ENCODE measurements around the gene RAB17. TPM values are rescaled to one million over a fixed set of nuclear protein-coding genes. Genes with fewer than 3 reads are reported as not detected.

RAB17 gene, protein sequence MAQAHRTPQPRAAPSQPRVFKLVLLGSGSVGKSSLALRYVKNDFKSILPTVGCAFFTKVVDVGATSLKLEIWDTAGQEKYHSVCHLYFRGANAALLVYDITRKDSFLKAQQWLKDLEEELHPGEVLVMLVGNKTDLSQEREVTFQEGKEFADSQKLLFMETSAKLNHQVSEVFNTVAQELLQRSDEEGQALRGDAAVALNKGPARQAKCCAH
- total RNA-seq (2021; fragmentation: NEBNext Ultra II Directional; extraction: Animal tissue kit (Norgen Biotek cat#: 25700)) (83.4 and 83.8 TPM in 2 replicates), polyA plus RNA-seq (2011; rRNA removed) (42.6 and 61.3 TPM in 2 replicates), polyA minus RNA-seq (2011; rRNA and poly(A)+ RNA removed) (46.1 and 50.2 TPM in 2 replicates)
- 101 TPM for polyA plus RNA-seq (2011; cell fraction: cytosol; rRNA removed)
- 167 TPM for polyA plus RNA-seq (2011; cell fraction: nucleus; rRNA removed)
- 84.7 to 102 TPM (median 94.1 TPM) in 4 replicates for polyA plus RNA-seq (2012, experiment 1 of 2)
- polyA plus RNA-seq (2012, experiment 2 of 2): 63.0 TPM
- polyA plus RNA-seq (2013, experiment 1 of 2): 232 TPM
- 228 TPM for polyA plus RNA-seq (2013, experiment 2 of 2)
- polyA minus RNA-seq (2011; cell fraction: cytosol; rRNA and poly(A)+ RNA removed): 25.8 TPM
- polyA minus RNA-seq (2011; cell fraction: nucleus; rRNA and poly(A)+ RNA removed): 47.1 TPM
- long read RNA-seq, experiment 1, transcript RAB17-201 (6 exons, 1,966 nt): major isoform, 12 of 45 reads
- long read RNA-seq, experiment 1, transcript RAB17-209 (2 exons, 937 nt): minor isoform, 8 of 45 reads
- long read RNA-seq, experiment 1, partial matches to known transcripts: 5 of 45 reads
- long read RNA-seq, experiment 1, other reads (novel, unspliced or antisense): 13 of 45 reads
- long read RNA-seq, experiment 2, transcript RAB17-202 (5 exons, 1,792 nt): minor isoform, 22 of 133 reads
- long read RNA-seq, experiment 2, transcript RAB17-201 (6 exons, 1,966 nt): major isoform, 62 of 133 reads
- long read RNA-seq, experiment 2, partial matches to known transcripts: 1 of 133 reads
- long read RNA-seq, experiment 2, other reads (novel, unspliced or antisense): 43 of 133 reads

DNA sequence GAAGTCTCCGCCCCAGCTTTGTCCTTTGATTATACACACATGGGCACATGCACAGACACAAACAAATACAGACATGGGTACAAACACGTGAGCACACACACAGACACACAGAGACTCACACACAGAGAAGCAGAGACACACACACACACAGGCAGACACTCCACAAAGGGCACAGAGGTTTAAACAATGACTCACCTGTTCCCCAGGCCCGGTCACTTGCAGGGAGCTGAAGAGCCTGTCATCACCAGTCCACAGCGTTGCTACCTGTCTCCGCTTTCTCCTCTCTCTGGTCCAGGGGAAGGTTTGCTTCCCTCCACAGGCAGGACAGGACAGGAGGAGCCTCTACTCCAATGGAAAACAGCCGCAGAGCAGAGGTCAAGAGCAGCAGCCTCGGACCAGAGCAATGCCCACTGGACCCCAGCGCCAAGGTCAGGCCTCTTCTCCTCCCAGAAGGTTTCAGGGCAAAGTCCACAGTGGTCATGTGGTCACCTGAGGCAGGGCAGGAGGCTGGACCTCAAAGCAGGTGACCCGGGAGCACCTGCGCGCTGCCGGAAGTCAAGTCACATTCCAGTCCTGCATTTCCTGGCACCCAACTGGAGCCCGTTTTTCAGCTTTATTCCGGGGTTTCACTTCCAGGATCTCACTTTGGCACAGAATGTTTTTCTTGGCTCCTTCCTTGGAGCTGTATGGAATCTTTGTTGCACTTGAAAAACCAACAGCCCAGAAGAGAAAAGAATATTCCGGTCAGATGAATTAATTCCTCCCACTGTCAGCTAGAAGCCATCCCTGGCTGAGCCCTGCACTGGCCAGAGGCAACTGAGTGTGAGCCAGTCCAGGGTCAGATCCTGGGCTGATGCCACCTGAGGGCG is at the start of gene RAB17:
RAB17 (minus strand) TSS at position 463 of the 869 bp plus-strand sequence. CDS start 4,580 bp downstream, outside the sequence.
- Histone ChIP-seq H2AFZ (ENCODE audit: low read length) (no peak within 1 kb of the TSS), H2BK15ac (ENCODE audit: low read length) (peak within 1 kb of the TSS; percentile 19; the same call in 1 of the 2 replicates), H2BK20ac (ENCODE audit: low read length) (peak within 1 kb of the TSS; percentile 87), H3K4me3 (ENCODE audit: extremely low read depth in 1 of 4, insufficient read depth in 2 of 4, low read depth in 3 of 4, low read length in 4 of 4) (peak within 1 kb of the TSS; percentile 45 to 59 (median 58)), H3K9me3 (ENCODE audit: insufficient read depth in 2 of 2, low read depth in 1 of 2, low read length in 1 of 2) (no peaks in the 10 kb centered on the region), H3K4me1 (replicated peaks in 1 of 4; ENCODE audit: control insufficient read depth in 3 of 4, insufficient read depth in 4 of 4, low read length in 3 of 4) (peaks cover 19 to 62% (median 33%) of the 10 kb centered on the region in 4 experiments), H3K27ac (ENCODE audit: low read depth, low read length) (peak within 1 kb of the TSS; percentile 25; the same call in 1 of the 2 replicates), H3K9ac (replicated peaks in 1 of 4; ENCODE audit: extremely low read depth in 1 of 4, low read depth in 3 of 4, low read length in 3 of 4) (peak within 1 kb of the TSS in 1 of 4 experiments; percentile 73; a peak in 3 of 7 replicates), H3K23me2 (ENCODE audit: low read depth, low read length) (peaks cover 4% of the 10 kb centered on the region), H4K20me1 (replicated peaks in 1 of 2; ENCODE audit: control insufficient read depth in 1 of 2, insufficient read depth in 2 of 2, low read length in 2 of 2) (no peaks in the 10 kb centered on the region), H2BK12ac (ENCODE audit: low read depth, low read length) (peak within 1 kb of the TSS; percentile 70; the same call in 1 of the 2 replicates), H3K4me2 (ENCODE audit: insufficient read depth in 1 of 2, low read depth in 2 of 2, low read length in 2 of 2) (peak within 1 kb of the TSS; percentile 68 to 95), H3K27me3 (replicated peaks in 1 of 4; ENCODE audit: control insufficient read depth in 3 of 4, extremely low read depth in 1 of 4, insufficient read depth in 3 of 4, low read length in 3 of 4) (no peaks in the 10 kb centered on the region), H4K91ac (replicated peaks; ENCODE audit: insufficient read length, low read length) (peak within 1 kb of the TSS; percentile 95), H3K23ac (ENCODE audit: insufficient read length) (no peak within 1 kb of the TSS), H3K36me3 (ENCODE audit: control insufficient read depth in 2 of 4, insufficient read depth in 4 of 4, low read length in 3 of 4) (no peaks in the 10 kb centered on the region), H3K56ac (replicated peaks; ENCODE audit: insufficient read length, low read depth, low read length) (peak within 1 kb of the TSS; percentile 71), H3K14ac (ENCODE audit: insufficient read length) (no peak within 1 kb of the TSS), H3K4ac (replicated peaks; ENCODE audit: insufficient read length, low read depth, low read length) (peak within 1 kb of the TSS; percentile 80), H2BK120ac (replicated peaks; ENCODE audit: low read depth, low read length) (peak within 1 kb of the TSS; percentile 59), H2BK5ac (ENCODE audit: low read depth, low read length) (peak within 1 kb of the TSS; percentile 84; the same call in 1 of the 2 replicates), H4K8ac (ENCODE audit: extremely low read depth, insufficient read depth, low read length) (peak within 1 kb of the TSS; percentile 64), H4K5ac (ENCODE audit: insufficient read length, low read depth, low read length) (peak within 1 kb of the TSS; percentile 61), H2AK5ac (ENCODE audit: low read depth, low read length) (peak within 1 kb of the TSS; percentile 76; the same call in 1 of the 2 replicates), H3K18ac (ENCODE audit: extremely low read depth, low read length) (peak within 1 kb of the TSS; percentile 91), H3K79me1 (ENCODE audit: low read depth, low read length) (peaks cover 2% of the 10 kb centered on the region; the same call in 1 of the 2 replicates), H3K79me2 (ENCODE audit: control insufficient read depth in 1 of 2, insufficient read depth in 2 of 2, low read length in 2 of 2) (peaks cover 4 to 46% of the 10 kb centered on the region in 2 experiments; a peak in 3 of 4 replicates)
- 49% methylated on average over 16 of the region's 16 CpGs; no CpG with 5 or more reads in 1 of the 2 experiments for WGBS, 2 experiments (ENCODE audit: extremely low coverage in 1 of 2, insufficient coverage in 1 of 2, insufficient read length in 1 of 2, insufficient replicate concordance in 2 of 2, low coverage in 1 of 2, low lambda C conversion rate in 2 of 2, missing lambda C conversion rate in 1 of 2)
- ChIA-PET CTCF (ENCODE audit: partially characterized antibody) (interaction anchor here (1.2 to 6.9 kb wide), 5 partner anchors 11 to 155 kb away, joined by 3 to 47 read pairs (median 4); no protein-coding TSS in a partner anchor), POLR2A (ENCODE audit: partially characterized antibody) (interaction anchor here (0.6 to 4.0 kb wide), 18 partner anchors 9 to 370 kb away, joined by 3 to 25 read pairs (median 4); partner anchors contain the start of gene LRRFIP1)
- FAIRE-seq (peak; percentile 82), DNase-seq (ENCODE audit: low read depth in 1 of 2, low spot score in 2 of 2) (no peak)

All from H1 (cell line).